HEK293 (cell line): ENCODE measurements around the gene SRRM5.
A peak's percentile ranks its signal among the peaks of the same experiment; 100 is the strongest.

Experiments used
- MZF1 ChIP-seq: fragments of 450-650 bp; formaldehyde crosslinking; IDR thresholded peaks from 2 replicates; pipeline ENCODE4 v1.5.1; 2017; ENCODE audit warnings: missing biosample characterization, missing genetic modification characterization, borderline replicate concordance
- PRDM2 ChIP-seq: fragments of 450-650 bp; formaldehyde crosslinking; IDR thresholded peaks from 2 replicates; pipeline ENCODE4 v1.5.1; 2016; ENCODE audit warnings: missing biosample characterization, missing genetic modification characterization, borderline replicate concordance
- TSHZ1 ChIP-seq: fragments of 450-650 bp; formaldehyde crosslinking; IDR thresholded peaks from 2 replicates; pipeline ENCODE4 v1.5.1; 2016; ENCODE audit warnings: missing biosample characterization, missing genetic modification characterization, borderline replicate concordance
- ZNF114 ChIP-seq: fragments of 450-650 bp; formaldehyde crosslinking; IDR thresholded peaks from 2 replicates; pipeline ENCODE4 v1.5.0; 2017; ENCODE audit warnings: missing biosample characterization, missing genetic modification characterization
- ZNF248 ChIP-seq: fragments of 450-650 bp; formaldehyde crosslinking; IDR thresholded peaks from 2 replicates; pipeline ENCODE4 v1.5.1; 2017; ENCODE audit warnings: missing biosample characterization, missing genetic modification characterization
- ZNF549 ChIP-seq: fragments of 450-650 bp; IDR thresholded peaks from 2 replicates; pipeline ENCODE4 v1.5.1; 2018; ENCODE audit warnings: missing biosample characterization, missing genetic modification characterization, mild to moderate bottlenecking, inconsistent platforms, moderate library complexity
- ZNF660 ChIP-seq: fragments of 450-650 bp; IDR thresholded peaks from 2 replicates; pipeline ENCODE4 v1.5.1; 2018; ENCODE audit warnings: missing biosample characterization, mild to moderate bottlenecking, missing genetic modification characterization
- ZNF777 ChIP-seq: fragments of 450-650 bp; formaldehyde crosslinking; IDR thresholded peaks from 2 replicates; pipeline ENCODE4 v1.5.1; 2017; ENCODE audit warnings: missing biosample characterization, missing genetic modification characterization, borderline replicate concordance
- ZSCAN4 ChIP-seq: fragments of 450-650 bp; formaldehyde crosslinking; IDR thresholded peaks from 2 replicates; pipeline ENCODE4 v1.5.1; 2017; ENCODE audit warnings: missing biosample characterization, missing genetic modification characterization
- TF ChIP-seq, protein P1 (sequence below): fragments of 450-650 bp; formaldehyde crosslinking; IDR thresholded peaks from 2 replicates; pipeline ENCODE4 v1.5.1; 2016; ENCODE audit warnings: missing biosample characterization, missing genetic modification characterization
- TF ChIP-seq, protein P2 (sequence below): fragments of 450-650 bp; formaldehyde crosslinking; IDR thresholded peaks from 2 replicates; pipeline ENCODE4 v1.5.1; 2017; ENCODE audit warnings: missing biosample characterization, missing genetic modification characterization
- TF ChIP-seq, protein P3 (sequence below): fragments of 450-650 bp; formaldehyde crosslinking; IDR thresholded peaks from 2 replicates; pipeline ENCODE4 v1.5.1; 2016; ENCODE audit warnings: missing biosample characterization, missing genetic modification characterization, low read depth
- TF ChIP-seq, protein P4 (sequence below): fragments of 450-650 bp; formaldehyde crosslinking; IDR thresholded peaks from 2 replicates; pipeline ENCODE4 v1.5.1; 2016; ENCODE audit warnings: missing biosample characterization, missing genetic modification characterization
- TF ChIP-seq, protein P5 (sequence below): fragments of 450-650 bp; formaldehyde crosslinking; IDR thresholded peaks from 2 replicates; pipeline ENCODE4; 2016; ENCODE audit warnings: missing biosample characterization, missing genetic modification characterization
- TF ChIP-seq, protein P6 (sequence below): fragments of 450-650 bp; formaldehyde crosslinking; IDR thresholded peaks from 2 replicates; pipeline ENCODE4 v1.5.1; 2017; ENCODE audit warnings: missing biosample characterization, missing genetic modification characterization

The SRRM5 gene

GRCh38 chr19:43595999-43596841 is 15.7 kb upstream of the SRRM5 start, which contains the start of the genes IRGQ and ZNF576 (continued):
- TF ChIP-seq PRDM2 (tag by site-specific recombination) (no peak), ZNF114 (tag by site-specific recombination) (no peak), ZNF660 (tag by site-specific recombination) (peak; percentile 98), ZNF248 (tag by site-specific recombination) (no peak), TSHZ1 (tag by site-specific recombination) (peak; percentile 62; the same call in 1 of the 2 replicates), MZF1 (tag by site-specific recombination) (0 out of 2 replicates have a peak, but pooled peaks have one; percentile 18), ZNF549 (no peak), ZNF777 (tag by site-specific recombination) (no peak), ZSCAN4 (tag by site-specific recombination) (no peak)
- TF ChIP-seq, protein P1, sequence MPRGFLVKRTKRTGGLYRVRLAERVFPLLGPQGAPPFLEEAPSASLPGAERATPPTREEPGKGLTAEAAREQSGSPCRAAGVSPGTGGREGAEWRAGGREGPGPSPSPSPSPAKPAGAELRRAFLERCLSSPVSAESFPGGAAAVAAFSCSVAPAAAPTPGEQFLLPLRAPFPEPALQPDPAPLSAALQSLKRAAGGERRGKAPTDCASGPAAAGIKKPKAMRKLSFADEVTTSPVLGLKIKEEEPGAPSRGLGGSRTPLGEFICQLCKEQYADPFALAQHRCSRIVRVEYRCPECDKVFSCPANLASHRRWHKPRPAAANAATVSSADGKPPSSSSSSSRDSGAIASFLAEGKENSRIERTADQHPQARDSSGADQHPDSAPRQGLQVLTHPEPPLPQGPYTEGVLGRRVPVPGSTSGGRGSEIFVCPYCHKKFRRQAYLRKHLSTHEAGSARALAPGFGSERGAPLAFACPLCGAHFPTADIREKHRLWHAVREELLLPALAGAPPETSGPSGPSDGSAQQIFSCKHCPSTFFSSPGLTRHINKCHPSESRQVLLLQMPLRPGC (tag by site-specific recombination), result peak; percentile 67
- TF ChIP-seq, protein P2, sequence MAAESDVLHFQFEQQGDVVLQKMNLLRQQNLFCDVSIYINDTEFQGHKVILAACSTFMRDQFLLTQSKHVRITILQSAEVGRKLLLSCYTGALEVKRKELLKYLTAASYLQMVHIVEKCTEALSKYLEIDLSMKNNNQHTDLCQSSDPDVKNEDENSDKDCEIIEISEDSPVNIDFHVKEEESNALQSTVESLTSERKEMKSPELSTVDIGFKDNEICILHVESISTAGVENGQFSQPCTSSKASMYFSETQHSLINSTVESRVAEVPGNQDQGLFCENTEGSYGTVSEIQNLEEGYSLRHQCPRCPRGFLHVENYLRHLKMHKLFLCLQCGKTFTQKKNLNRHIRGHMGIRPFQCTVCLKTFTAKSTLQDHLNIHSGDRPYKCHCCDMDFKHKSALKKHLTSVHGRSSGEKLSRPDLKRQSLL (tag by site-specific recombination), result peak; percentile 74; the same call in 1 of the 2 replicates
- TF ChIP-seq, protein P3, sequence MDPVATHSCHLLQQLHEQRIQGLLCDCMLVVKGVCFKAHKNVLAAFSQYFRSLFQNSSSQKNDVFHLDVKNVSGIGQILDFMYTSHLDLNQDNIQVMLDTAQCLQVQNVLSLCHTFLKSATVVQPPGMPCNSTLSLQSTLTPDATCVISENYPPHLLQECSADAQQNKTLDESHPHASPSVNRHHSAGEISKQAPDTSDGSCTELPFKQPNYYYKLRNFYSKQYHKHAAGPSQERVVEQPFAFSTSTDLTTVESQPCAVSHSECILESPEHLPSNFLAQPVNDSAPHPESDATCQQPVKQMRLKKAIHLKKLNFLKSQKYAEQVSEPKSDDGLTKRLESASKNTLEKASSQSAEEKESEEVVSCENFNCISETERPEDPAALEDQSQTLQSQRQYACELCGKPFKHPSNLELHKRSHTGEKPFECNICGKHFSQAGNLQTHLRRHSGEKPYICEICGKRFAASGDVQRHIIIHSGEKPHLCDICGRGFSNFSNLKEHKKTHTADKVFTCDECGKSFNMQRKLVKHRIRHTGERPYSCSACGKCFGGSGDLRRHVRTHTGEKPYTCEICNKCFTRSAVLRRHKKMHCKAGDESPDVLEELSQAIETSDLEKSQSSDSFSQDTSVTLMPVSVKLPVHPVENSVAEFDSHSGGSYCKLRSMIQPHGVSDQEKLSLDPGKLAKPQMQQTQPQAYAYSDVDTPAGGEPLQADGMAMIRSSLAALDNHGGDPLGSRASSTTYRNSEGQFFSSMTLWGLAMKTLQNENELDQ (tag by site-specific recombination), result no peak
- TF ChIP-seq, protein P4, sequence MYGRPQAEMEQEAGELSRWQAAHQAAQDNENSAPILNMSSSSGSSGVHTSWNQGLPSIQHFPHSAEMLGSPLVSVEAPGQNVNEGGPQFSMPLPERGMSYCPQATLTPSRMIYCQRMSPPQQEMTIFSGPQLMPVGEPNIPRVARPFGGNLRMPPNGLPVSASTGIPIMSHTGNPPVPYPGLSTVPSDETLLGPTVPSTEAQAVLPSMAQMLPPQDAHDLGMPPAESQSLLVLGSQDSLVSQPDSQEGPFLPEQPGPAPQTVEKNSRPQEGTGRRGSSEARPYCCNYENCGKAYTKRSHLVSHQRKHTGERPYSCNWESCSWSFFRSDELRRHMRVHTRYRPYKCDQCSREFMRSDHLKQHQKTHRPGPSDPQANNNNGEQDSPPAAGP (tag by site-specific recombination), result peak; percentile 96
- TF ChIP-seq, protein P5, sequence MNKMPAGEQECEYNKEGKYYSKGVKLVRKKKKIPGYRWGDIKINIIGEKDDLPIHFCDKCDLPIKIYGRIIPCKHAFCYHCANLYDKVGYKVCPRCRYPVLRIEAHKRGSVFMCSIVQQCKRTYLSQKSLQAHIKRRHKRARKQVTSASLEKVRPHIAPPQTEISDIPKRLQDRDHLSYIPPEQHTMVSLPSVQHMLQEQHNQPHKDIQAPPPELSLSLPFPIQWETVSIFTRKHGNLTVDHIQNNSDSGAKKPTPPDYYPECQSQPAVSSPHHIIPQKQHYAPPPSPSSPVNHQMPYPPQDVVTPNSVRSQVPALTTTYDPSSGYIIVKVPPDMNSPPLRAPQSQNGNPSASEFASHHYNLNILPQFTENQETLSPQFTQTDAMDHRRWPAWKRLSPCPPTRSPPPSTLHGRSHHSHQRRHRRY (tag by site-specific recombination), result no peak
- TF ChIP-seq, protein P6, sequence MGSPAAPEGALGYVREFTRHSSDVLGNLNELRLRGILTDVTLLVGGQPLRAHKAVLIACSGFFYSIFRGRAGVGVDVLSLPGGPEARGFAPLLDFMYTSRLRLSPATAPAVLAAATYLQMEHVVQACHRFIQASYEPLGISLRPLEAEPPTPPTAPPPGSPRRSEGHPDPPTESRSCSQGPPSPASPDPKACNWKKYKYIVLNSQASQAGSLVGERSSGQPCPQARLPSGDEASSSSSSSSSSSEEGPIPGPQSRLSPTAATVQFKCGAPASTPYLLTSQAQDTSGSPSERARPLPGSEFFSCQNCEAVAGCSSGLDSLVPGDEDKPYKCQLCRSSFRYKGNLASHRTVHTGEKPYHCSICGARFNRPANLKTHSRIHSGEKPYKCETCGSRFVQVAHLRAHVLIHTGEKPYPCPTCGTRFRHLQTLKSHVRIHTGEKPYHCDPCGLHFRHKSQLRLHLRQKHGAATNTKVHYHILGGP (tag by site-specific recombination), result peak; percentile 90
